Calu3 (cell line): ENCODE data around the gene MAGEB3. TPM values are rescaled to one million over a fixed set of nuclear protein-coding genes. Genes with fewer than 3 reads are reported as not detected.
A peak's percentile ranks its signal among the peaks of the same experiment; 100 is the strongest.

Experiments
- BruUV-seq: library from RNA; stranded (reverse); fragments of 400-500 nt; replicated peaks from 2 replicates; lab custom pipeline; 2021; lab: Mats Ljungman, UMichigan
- CTCF ChIA-PET: fragments of 300-600 bp; sonication (Branson Sonifier 250); formaldehyde crosslinking; loops from one replicate; lab custom pipeline; 2022; ENCODE audit warnings: antibody characterized with exemption; lab: Charles Lee
- DNase-seq: peaks from one replicate; pipeline ENCODE4 v3.0.0; 2022
- H3K27ac Mint-ChIP-seq: one replicate; pipeline ENCODE4 v1.8.0; 2022; ENCODE audit warnings: mixed read lengths; ENCODE audit not compliant: unreplicated experiment
- H3K27me3 Mint-ChIP-seq: one replicate; pipeline ENCODE4 v1.8.0; 2022; ENCODE audit warnings: mixed read lengths; ENCODE audit not compliant: unreplicated experiment
- H3K36me3 Mint-ChIP-seq: one replicate; pipeline ENCODE4 v1.8.0; 2022; ENCODE audit warnings: mild to moderate bottlenecking, moderate library complexity, mixed read lengths; ENCODE audit not compliant: insufficient read depth, unreplicated experiment
- H3K4me1 Mint-ChIP-seq: one replicate; pipeline ENCODE4 v1.8.0; 2022; ENCODE audit warnings: mild to moderate bottlenecking, low read depth, mixed read lengths; ENCODE audit not compliant: unreplicated experiment
- H3K4me3 Mint-ChIP-seq: one replicate; pipeline ENCODE4 v1.8.0; 2022; ENCODE audit warnings: mild to moderate bottlenecking, low read depth, moderate library complexity, mixed read lengths; ENCODE audit not compliant: unreplicated experiment
- H3K9me3 Mint-ChIP-seq: one replicate; pipeline ENCODE4 v1.8.0; 2022; ENCODE audit warnings: low read depth, mixed read lengths; ENCODE audit not compliant: unreplicated experiment
- intact Hi-C: fragments of 100-400 bp; cut with micrococcal nuclease; formaldehyde crosslinking; loops from one replicate; pipeline ENCODE4 v1.10.0; 2022; ENCODE audit not compliant: unreplicated experiment
- total RNA-seq: library from RNA; stranded (reverse); gene quantifications from 2 replicates; pipeline ENCODE4 v1.2.3, GENCODE V29; 2022
- TF ChIP-seq, protein P1 (sequence below): fragments of 200-600 bp; IDR thresholded peaks from one replicate; pipeline ENCODE4 v1.8.0; 2022; ENCODE audit warnings: antibody characterized with exemption; ENCODE audit not compliant: unreplicated experiment

Gene MAGEB3
- total RNA-seq, 1 experiment from 2014 or later = not detected

DNA sequence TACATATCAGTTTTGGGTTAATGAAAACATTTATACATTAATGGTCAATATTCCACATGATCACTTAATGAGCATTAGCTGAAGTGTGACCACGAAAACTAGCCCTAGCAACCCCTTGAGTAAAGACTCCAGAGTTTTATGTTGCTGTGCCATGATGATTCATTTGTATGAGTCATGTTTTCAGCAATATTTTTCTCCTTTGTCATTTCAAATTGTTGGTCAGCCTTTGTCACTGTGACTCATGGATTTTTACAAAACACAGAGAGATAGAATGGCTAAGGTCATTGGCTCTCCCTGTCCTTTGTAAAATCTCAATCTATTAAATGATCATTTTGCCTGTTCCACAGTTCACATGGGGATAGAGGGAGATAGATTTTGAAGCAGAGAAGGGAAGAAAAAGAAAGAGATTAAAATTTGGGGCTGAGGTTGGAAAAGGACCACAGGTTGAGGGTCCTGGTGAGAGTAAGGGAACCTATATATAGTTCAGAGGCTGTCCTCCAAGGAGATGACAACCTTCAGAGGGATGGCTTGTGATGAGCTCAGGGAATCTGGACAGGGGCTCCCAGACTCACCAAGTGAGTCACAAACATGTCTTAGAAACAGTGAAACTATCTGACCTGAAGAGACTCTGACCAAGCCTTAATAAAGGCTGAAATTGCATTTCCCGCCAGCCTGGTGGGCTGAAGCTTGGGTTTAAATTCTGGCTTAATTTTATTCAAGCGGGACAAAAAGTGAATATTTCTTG is 53.2 kb downstream of the MAGEB3 start:
- Mint-ChIP-seq H3K9me3 (no peaks in the 10 kb centered on the region), H3K4me1 (peaks cover 31% of the 10 kb centered on the region), H3K27ac (peak overlapping the region; percentile 98), H3K27me3 (no peaks in the 10 kb centered on the region), H3K36me3 (peaks cover 4% of the 10 kb centered on the region), H3K4me3 (peak overlapping the region; percentile 49)
- TF ChIP-seq, protein P1, sequence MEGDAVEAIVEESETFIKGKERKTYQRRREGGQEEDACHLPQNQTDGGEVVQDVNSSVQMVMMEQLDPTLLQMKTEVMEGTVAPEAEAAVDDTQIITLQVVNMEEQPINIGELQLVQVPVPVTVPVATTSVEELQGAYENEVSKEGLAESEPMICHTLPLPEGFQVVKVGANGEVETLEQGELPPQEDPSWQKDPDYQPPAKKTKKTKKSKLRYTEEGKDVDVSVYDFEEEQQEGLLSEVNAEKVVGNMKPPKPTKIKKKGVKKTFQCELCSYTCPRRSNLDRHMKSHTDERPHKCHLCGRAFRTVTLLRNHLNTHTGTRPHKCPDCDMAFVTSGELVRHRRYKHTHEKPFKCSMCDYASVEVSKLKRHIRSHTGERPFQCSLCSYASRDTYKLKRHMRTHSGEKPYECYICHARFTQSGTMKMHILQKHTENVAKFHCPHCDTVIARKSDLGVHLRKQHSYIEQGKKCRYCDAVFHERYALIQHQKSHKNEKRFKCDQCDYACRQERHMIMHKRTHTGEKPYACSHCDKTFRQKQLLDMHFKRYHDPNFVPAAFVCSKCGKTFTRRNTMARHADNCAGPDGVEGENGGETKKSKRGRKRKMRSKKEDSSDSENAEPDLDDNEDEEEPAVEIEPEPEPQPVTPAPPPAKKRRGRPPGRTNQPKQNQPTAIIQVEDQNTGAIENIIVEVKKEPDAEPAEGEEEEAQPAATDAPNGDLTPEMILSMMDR = no peak
- BruUV-seq = no TSS peak
- CTCF ChIA-PET = no interaction called here
- peak; percentile 28 for DNase-seq
- intact Hi-C loops = loop anchor here (2.0 to 5.0 kb wide), 2 partner anchors 54 to 205 kb away; no protein-coding TSS in a partner anchor

Other genes starting within 250 kb of the MAGEB3 start
- gene MAGEB2, start 15.1 kb upstream of the MAGEB3 start, total RNA-seq = not detected in 2 replicates
- not detected in 2 replicates for gene MAGEB4, start 11.3 kb downstream of the MAGEB3 start, total RNA-seq
- gene MAGEB1, start 16.5 kb downstream of the MAGEB3 start, total RNA-seq = not detected in 2 replicates
- gene NR0B1, start 78.7 kb downstream of the MAGEB3 start, total RNA-seq = not detected in 2 replicates